Muscle of arm (tissue), 12 donors: Measurements from ENCODE around the gene MPV17. TPM values are rescaled to one million over a fixed set of nuclear protein-coding genes. Genes with fewer than 3 reads are reported as not detected.
"Not testable (repeated sequence)": the region's sequence is repeated elsewhere in the genome, so short reads cannot be mapped to it uniquely, and the experiment has no call there.

ENCODE experiments used
- DNase-seq: peaks from one replicate; pipeline ENCODE4 v3.0.0-alpha.2; 2013
- polyA plus RNA-seq, 12 donors: library from polyadenylated mRNA; unstranded; fragments of 120-200 nt; gene quantifications; one replicate each; pipeline ENCODE4 v1.2.1, GENCODE V29; 2013; ENCODE audit not compliant: insufficient read length in 12 of 12

The MPV17 gene
- polyA plus RNA-seq, 12 donors: 37.8 to 89.1 (median 51.3) TPM; not detected in 1

- DNase-seq: no peak
Measured at GRCh38 chr2:27303093-27304025, 19.5 kb downstream of the MPV17 start.

GRCh38 chr2:27300606-27301005 lies 22.3 kb downstream of the MPV17 start:
- DNase-seq: not testable (repeated sequence)

- DNase-seq: no peak
Measured at GRCh38 chr2:27298391-27299080, 24.4 kb downstream of the MPV17 start.

GRCh38 chr2:27297195-27297594 lies 25.7 kb downstream of the MPV17 start:
- DNase-seq: no peak

GRCh38 chr2:27296481-27296880 lies 26.4 kb downstream of the MPV17 start:
- no peak for DNase-seq

GRCh38 chr2:27294928-27295327 lies 28.0 kb downstream of the MPV17 start:
- no peak for DNase-seq

GRCh38 chr2:27291865-27292264 lies 31.0 kb downstream of the MPV17 start:
- no peak for DNase-seq

- no peak for DNase-seq
Measured at GRCh38 chr2:27290549-27290948, 32.3 kb downstream of the MPV17 start.

GRCh38 chr2:27288610-27289009 lies 34.3 kb downstream of the MPV17 start:
- no peak for DNase-seq

GRCh38 chr2:27285481-27285880 lies 37.4 kb downstream of the MPV17 start:
- no peak for DNase-seq

- no peak for DNase-seq
Measured at GRCh38 chr2:27284996-27285395, 37.9 kb downstream of the MPV17 start.

GRCh38 chr2:27282892-27283291 lies 40.0 kb downstream of the MPV17 start:
- DNase-seq: no peak

- no peak for DNase-seq
Measured at GRCh38 chr2:27281855-27282559, 40.9 kb downstream of the MPV17 start, which contains the start of gene TRIM54. Gene TRIM54, plus strand, starts transcription at chr2:27282429. Its CDS starts 303 bp downstream, at chr2:27282732.

GRCh38 chr2:27281442-27281841 lies 41.5 kb downstream of the MPV17 start:
- no peak for DNase-seq

GRCh38 chr2:27280826-27281225 lies 42.1 kb downstream of the MPV17 start:
- no peak for DNase-seq

GRCh38 chr2:27278010-27278409 lies 44.9 kb downstream of the MPV17 start:
- no peak for DNase-seq

GRCh38 chr2:27275211-27276150 lies 47.4 kb downstream of the MPV17 start, which contains the start of gene DNAJC5G:
Gene DNAJC5G, plus strand, starts transcription at chr2:27275433. Its CDS starts 1,296 bp downstream, at chr2:27276729.
- DNase-seq: no peak

- not testable (repeated sequence) for DNase-seq
Measured at GRCh38 chr2:27272537-27273522, 50.1 kb downstream of the MPV17 start.

GRCh38 chr2:27271631-27272340 lies 51.1 kb downstream of the MPV17 start:
- DNase-seq: no peak
